H9 (cell line): ENCODE data around the gene PCYT1A. TPM values are rescaled to one million over a fixed set of nuclear protein-coding genes. Genes with fewer than 3 reads are reported as not detected.

Experiments used
- DNase-seq: peaks from one replicate; pipeline ENCODE4 v3.0.0-alpha.2; 2017
- H2AFZ ChIP-seq: one replicate; pipeline ENCODE4 v1.6.1; 2013; ENCODE audit warnings: mild to moderate bottlenecking, low read length, control low read depth, moderate library complexity
- H2AK5ac ChIP-seq: 2 replicates; pipeline ENCODE4 v1.6.1; 2013; ENCODE audit warnings: low read length, control low read depth, mixed read lengths; ENCODE audit not compliant: insufficient read length
- H2BK120ac ChIP-seq: one replicate; pipeline ENCODE4 v1.6.1; 2013; ENCODE audit warnings: low read depth, mild to moderate bottlenecking, low read length, control low read depth, inconsistent platforms; ENCODE audit not compliant: poor library complexity, severe bottlenecking
- H2BK12ac ChIP-seq: 2 replicates; pipeline ENCODE4 v1.6.1; 2013; ENCODE audit warnings: low read length, control low read depth, mixed read lengths, low read depth; ENCODE audit not compliant: insufficient read length
- H2BK15ac ChIP-seq: 2 replicates; pipeline ENCODE4 v1.6.1; 2013; ENCODE audit warnings: low read depth, low read length, control low read depth
- H2BK20ac ChIP-seq: one replicate; pipeline ENCODE4 v1.6.1; 2013; ENCODE audit warnings: low read depth, mild to moderate bottlenecking, low read length, control low read depth, inconsistent platforms; ENCODE audit not compliant: poor library complexity, severe bottlenecking
- H2BK5ac ChIP-seq: 2 replicates; pipeline ENCODE4 v1.6.1; 2013; ENCODE audit warnings: low read length, control low read depth, mixed read lengths; ENCODE audit not compliant: insufficient read length
- H3K14ac ChIP-seq: 2 replicates; pipeline ENCODE4 v1.6.1; 2013; ENCODE audit warnings: low read length, control low read depth; ENCODE audit not compliant: insufficient read depth
- H3K18ac ChIP-seq: 2 replicates; pipeline ENCODE4 v1.6.1; 2013; ENCODE audit warnings: low read depth, mild to moderate bottlenecking, mixed read lengths, low read length, control low read depth; ENCODE audit not compliant: insufficient read length
- H3K23ac ChIP-seq: 2 replicates; pipeline ENCODE4 v1.6.1; 2013; ENCODE audit warnings: low read length, control low read depth, mixed read lengths, low read depth; ENCODE audit not compliant: insufficient read length
- H3K23me2 ChIP-seq: 2 replicates; pipeline ENCODE4 v1.6.1; 2013; ENCODE audit warnings: low read depth, mild to moderate bottlenecking, mixed read lengths, low read length, control low read depth; ENCODE audit not compliant: insufficient read length, poor library complexity, severe bottlenecking
- H3K27ac ChIP-seq: 2 replicates; pipeline ENCODE4 v1.5.1; 2013; ENCODE audit warnings: low read length, control low read depth, mixed read lengths, low read depth; ENCODE audit not compliant: insufficient read length
- H3K27me3 ChIP-seq: 2 replicates; pipeline ENCODE4 v1.6.1; 2013; ENCODE audit warnings: low read length, control low read depth, inconsistent platforms; ENCODE audit not compliant: insufficient read depth
- H3K4ac ChIP-seq: 2 replicates; pipeline ENCODE4 v1.6.1; 2013; ENCODE audit warnings: low read depth, mild to moderate bottlenecking, control low read depth, inconsistent platforms, low read length, moderate library complexity
- H3K4me1 ChIP-seq: 2 replicates; pipeline ENCODE4 v1.6.1; 2013; ENCODE audit warnings: low read length, control low read depth, inconsistent platforms; ENCODE audit not compliant: insufficient read depth
- H3K4me2 ChIP-seq: 2 replicates; pipeline ENCODE4 v1.6.1; 2013; ENCODE audit warnings: low read length, control low read depth, mixed read lengths; ENCODE audit not compliant: insufficient read length, insufficient read depth
- H3K56ac ChIP-seq: 2 replicates; pipeline ENCODE4 v1.6.1; 2013; ENCODE audit warnings: low read depth, mild to moderate bottlenecking, mixed read lengths, low read length, control low read depth; ENCODE audit not compliant: insufficient read length
- H3K79me1 ChIP-seq: 2 replicates; pipeline ENCODE4 v1.6.1; 2013; ENCODE audit warnings: low read depth, mild to moderate bottlenecking, moderate library complexity, low read length, control low read depth, inconsistent platforms; ENCODE audit not compliant: insufficient read depth, poor library complexity, severe bottlenecking
- H3K79me2 ChIP-seq: 2 replicates; pipeline ENCODE4 v1.6.1; 2013; ENCODE audit warnings: low read length, control low read depth, inconsistent platforms; ENCODE audit not compliant: insufficient read depth
- H3K9ac ChIP-seq: 2 replicates; pipeline ENCODE4 v1.6.1; 2013; ENCODE audit warnings: low read length, control low read depth, mixed read lengths; ENCODE audit not compliant: insufficient read length; ENCODE audit errors: extremely low read depth
- H3K9me3 ChIP-seq: one replicate; pipeline ENCODE4 v1.6.1; 2013; ENCODE audit warnings: low read depth, low read length, inconsistent platforms; ENCODE audit not compliant: control insufficient read depth
- H3T11ph ChIP-seq: one replicate; pipeline ENCODE4 v1.6.1; 2013; ENCODE audit warnings: mild to moderate bottlenecking, low read length, control low read depth, inconsistent platforms
- H4K20me1 ChIP-seq: one replicate; pipeline ENCODE4 v1.6.1; 2013; ENCODE audit not compliant: control insufficient read depth, insufficient read length, insufficient read depth
- H4K5ac ChIP-seq: 2 replicates; pipeline ENCODE4 v1.6.1; 2013; ENCODE audit warnings: low read depth, mild to moderate bottlenecking, mixed read lengths, low read length, control low read depth; ENCODE audit not compliant: insufficient read length
- H4K8ac ChIP-seq: replicated peaks from 2 replicates; pipeline ENCODE4 v1.6.1; 2013; ENCODE audit warnings: low read length, control low read depth, mixed read lengths, low read depth; ENCODE audit not compliant: insufficient read length
- H4K91ac ChIP-seq: 2 replicates; pipeline ENCODE4 v1.6.1; 2013; ENCODE audit warnings: low read depth, mild to moderate bottlenecking, moderate library complexity, mixed read lengths, low read length, control low read depth; ENCODE audit not compliant: insufficient read length
- H3K27ac Mint-ChIP-seq, 3 experiments: 2 replicates in 2 of 3; 3 replicates in 1 of 3; pipeline ENCODE4 v1.8.0; 2020 to 2021; ENCODE audit warnings: mixed read lengths in 3 of 3, mild to moderate bottlenecking in 1 of 3, moderate library complexity in 1 of 3
- H3K27me3 Mint-ChIP-seq: 2 replicates; pipeline ENCODE4 v1.8.0; 2021; ENCODE audit warnings: low read depth, mild to moderate bottlenecking, moderate library complexity, mixed read lengths
- H3K36me3 Mint-ChIP-seq, 3 experiments: 2 replicates in 2 of 3; 3 replicates in 1 of 3; pipeline ENCODE4 v1.8.0; 2020 to 2021; ENCODE audit warnings: low read depth in 3 of 3, mixed read lengths in 3 of 3; ENCODE audit not compliant: insufficient read depth in 1 of 3
- H3K4me1 Mint-ChIP-seq, 2 experiments: 2 replicates each; pipeline ENCODE4 v1.8.0; 2020; ENCODE audit warnings: mixed read lengths in 2 of 2
- H3K4me3 Mint-ChIP-seq, 2 experiments: 2 replicates in 1 of 2; 3 replicates in 1 of 2; pipeline ENCODE4 v1.8.0; 2020 to 2021; ENCODE audit warnings: mild to moderate bottlenecking in 2 of 2, mixed read lengths in 2 of 2, moderate library complexity in 1 of 2
- H3K9me3 Mint-ChIP-seq, 2 experiments: 2 replicates in 1 of 2; 3 replicates in 1 of 2; pipeline ENCODE4 v1.8.0; 2020; ENCODE audit warnings: mild to moderate bottlenecking in 2 of 2, mixed read lengths in 2 of 2, moderate library complexity in 1 of 2
- WGBS: extraction: QIAGEN DNeasy Blood & Tissue Kit; methylation state at CpG from one replicate; pipeline ENCODE4 v1.1.7; 2013; ENCODE audit warnings: missing lambda C conversion rate, low lambda C conversion rate, mixed read lengths; ENCODE audit not compliant: insufficient read length; ENCODE audit errors: extremely low coverage; 5-methylcytosine and 5-hydroxymethylcytosine counted together
- total RNA-seq: library from RNA; stranded (reverse); gene quantifications from 2 replicates; pipeline ENCODE4 v1.2.1, GENCODE V29; 2021
- TF ChIP-seq, protein P1 (sequence below): fragments of 200-600 bp; sonication (generic); conservative IDR thresholded peaks from 3 replicates; pipeline ENCODE4 v1.8.0; 2021; ENCODE audit warnings: antibody characterized with exemption, mild to moderate bottlenecking

The PCYT1A gene
- total RNA-seq, 1 experiment from 2014 or later: 31.6 TPM

DNA sequence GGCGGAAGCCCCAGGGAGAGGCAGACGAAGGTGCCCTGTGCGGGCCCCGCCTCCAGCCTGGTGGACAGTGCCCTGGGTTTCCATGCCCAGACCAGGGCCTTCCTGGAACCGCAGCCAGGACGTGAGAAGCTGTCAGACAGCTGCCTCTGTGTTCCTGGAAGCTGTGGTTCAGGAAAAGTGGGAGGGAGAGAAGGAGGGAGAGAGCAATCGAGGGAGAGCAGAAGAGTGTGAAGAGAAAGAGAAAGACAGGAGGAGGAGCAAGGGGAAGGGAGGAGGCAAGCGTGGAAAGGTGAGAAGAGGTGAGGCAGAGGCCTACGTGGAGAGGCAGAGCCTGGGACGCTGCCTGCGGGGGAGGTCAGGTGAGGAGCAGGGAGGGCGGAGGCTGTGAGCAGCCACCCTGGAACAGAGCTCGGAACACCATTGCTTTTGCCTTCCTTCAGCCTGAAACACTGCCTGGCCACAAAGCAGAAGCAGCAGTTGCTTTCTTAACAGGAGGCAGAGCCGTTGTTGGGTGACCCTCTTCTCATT, 94.9 kb downstream of the PCYT1A start:
- H3K4ac ChIP-seq: no peak overlapping the region
- no peak overlapping the region for H3K14ac ChIP-seq
- H4K8ac ChIP-seq: no peak overlapping the region
- Mint-ChIP-seq H3K36me3 (no peaks in the 10 kb centered on the region), H3K4me1 (peaks cover 5 to 14% of the 10 kb centered on the region in 2 experiments; a peak in 3 of 4 replicates), H3K9me3 (no peaks in the 10 kb centered on the region), H3K27me3 (no peaks in the 10 kb centered on the region), H3K4me3 (no peak overlapping the region), H3K27ac (peak overlapping the region in 2 of 3 experiments; percentile 77 to 87; a peak in 4 of 7 replicates)
- H4K5ac ChIP-seq: no peak overlapping the region
- no peak overlapping the region for H3K18ac ChIP-seq
- no peaks in the 10 kb centered on the region for H3K23me2 ChIP-seq
- H2AFZ ChIP-seq: no peak overlapping the region
- WGBS: no CpG with 5 or more reads among the region's 14 CpGs
- no peak for DNase-seq
- no peak overlapping the region for H3T11ph ChIP-seq
- H2BK12ac ChIP-seq: no peak overlapping the region
- H2BK120ac ChIP-seq: no peak overlapping the region
- H3K4me1 ChIP-seq: no peaks in the 10 kb centered on the region
- H3K79me2 ChIP-seq: no peaks in the 10 kb centered on the region
- H3K27me3 ChIP-seq: no peaks in the 10 kb centered on the region
- TF ChIP-seq, protein P1, sequence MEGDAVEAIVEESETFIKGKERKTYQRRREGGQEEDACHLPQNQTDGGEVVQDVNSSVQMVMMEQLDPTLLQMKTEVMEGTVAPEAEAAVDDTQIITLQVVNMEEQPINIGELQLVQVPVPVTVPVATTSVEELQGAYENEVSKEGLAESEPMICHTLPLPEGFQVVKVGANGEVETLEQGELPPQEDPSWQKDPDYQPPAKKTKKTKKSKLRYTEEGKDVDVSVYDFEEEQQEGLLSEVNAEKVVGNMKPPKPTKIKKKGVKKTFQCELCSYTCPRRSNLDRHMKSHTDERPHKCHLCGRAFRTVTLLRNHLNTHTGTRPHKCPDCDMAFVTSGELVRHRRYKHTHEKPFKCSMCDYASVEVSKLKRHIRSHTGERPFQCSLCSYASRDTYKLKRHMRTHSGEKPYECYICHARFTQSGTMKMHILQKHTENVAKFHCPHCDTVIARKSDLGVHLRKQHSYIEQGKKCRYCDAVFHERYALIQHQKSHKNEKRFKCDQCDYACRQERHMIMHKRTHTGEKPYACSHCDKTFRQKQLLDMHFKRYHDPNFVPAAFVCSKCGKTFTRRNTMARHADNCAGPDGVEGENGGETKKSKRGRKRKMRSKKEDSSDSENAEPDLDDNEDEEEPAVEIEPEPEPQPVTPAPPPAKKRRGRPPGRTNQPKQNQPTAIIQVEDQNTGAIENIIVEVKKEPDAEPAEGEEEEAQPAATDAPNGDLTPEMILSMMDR: no peak
- no peak overlapping the region for H3K23ac ChIP-seq
- H3K79me1 ChIP-seq: no peaks in the 10 kb centered on the region
- H4K20me1 ChIP-seq: no peaks in the 10 kb centered on the region
- H2BK20ac ChIP-seq: no peak overlapping the region
- H3K4me2 ChIP-seq: no peak overlapping the region
- H3K56ac ChIP-seq: no peak overlapping the region
- H4K91ac ChIP-seq: no peak overlapping the region
- no peak overlapping the region for H2AK5ac ChIP-seq
- no peak overlapping the region for H3K9ac ChIP-seq
- H2BK5ac ChIP-seq: no peak overlapping the region
- H3K9me3 ChIP-seq: no peaks in the 10 kb centered on the region
- no peak overlapping the region for H3K27ac ChIP-seq
- H2BK15ac ChIP-seq: no peak overlapping the region
